HepG2 (cell line): ENCODE results near the gene SLC25A22. TPM values are rescaled to one million over a fixed set of nuclear protein-coding genes. Genes with fewer than 3 reads are reported as not detected.

Experiments used
- ARID4A ChIP-seq: sonication (generic); formaldehyde crosslinking; IDR thresholded peaks from 2 replicates; pipeline ENCODE4 v1.5.0; 2020; ENCODE audit warnings: mild to moderate bottlenecking, missing genetic modification reagents, borderline replicate concordance
- CCAR2 ChIP-seq: fragments of 200-400 bp; formaldehyde crosslinking; optimal IDR thresholded peaks from 2 replicates; pipeline ENCODE3; 2018; ENCODE audit warnings: low read depth, mild to moderate bottlenecking, low read length, moderate library complexity
- EHMT2 ChIP-seq: fragments of 200-600 bp; sonication (generic); IDR thresholded peaks from 2 replicates; pipeline ENCODE4 v1.7.0; 2017; ENCODE audit warnings: antibody characterized with exemption, low read depth, low read length, borderline replicate concordance
- GFI1 ChIP-seq: sonication (generic); formaldehyde crosslinking; IDR thresholded peaks from 2 replicates; pipeline ENCODE4 v1.5.0; 2020; ENCODE audit warnings: missing genetic modification reagents, mild to moderate bottlenecking, borderline replicate concordance
- HNF4G ChIP-seq, 2 experiments: sonication (generic) in 1 of 2; formaldehyde crosslinking in 1 of 2; IDR thresholded peaks; 2 replicates each; pipeline versions ENCODE4 v1.4.0 to v1.6.1; 2011 to 2020; ENCODE audit warnings: borderline replicate concordance in 2 of 2, low read depth in 2 of 2, mild to moderate bottlenecking in 2 of 2, low read length in 1 of 2, missing genetic modification reagents in 1 of 2, moderate library complexity in 1 of 2
- IRF9 ChIP-seq: sonication (generic); formaldehyde crosslinking; IDR thresholded peaks from 2 replicates; pipeline ENCODE4 v1.8.0; 2022; ENCODE audit warnings: missing genetic modification reagents, mild to moderate bottlenecking, borderline replicate concordance
- MAF1 ChIP-seq: sonication (generic); formaldehyde crosslinking; IDR thresholded peaks from 2 replicates; pipeline ENCODE4 v1.5.0; 2020; ENCODE audit warnings: missing genetic modification reagents, borderline replicate concordance
- MLLT10 ChIP-seq: sonication (generic); formaldehyde crosslinking; IDR thresholded peaks from 2 replicates; pipeline ENCODE4 v1.4.0; 2020; ENCODE audit warnings: missing genetic modification reagents
- MTA3 ChIP-seq: sonication (generic); formaldehyde crosslinking; IDR thresholded peaks from 2 replicates; pipeline ENCODE4 v1.4.0; 2020; ENCODE audit warnings: missing genetic modification reagents
- NBN ChIP-seq: fragments of 450-650 bp; conservative IDR thresholded peaks from 2 replicates; pipeline ENCODE4 v1.6.1; 2017
- PREB ChIP-seq: sonication (generic); formaldehyde crosslinking; IDR thresholded peaks from 2 replicates; pipeline ENCODE4 v1.4.0; 2020; ENCODE audit warnings: missing genetic modification reagents
- XRCC5 ChIP-seq: fragments of 200-400 bp; formaldehyde crosslinking; optimal IDR thresholded peaks from 2 replicates; pipeline ENCODE3; 2017; ENCODE audit warnings: mild to moderate bottlenecking, low read length
- ZBTB33 ChIP-seq: sonication (generic); formaldehyde crosslinking; IDR thresholded peaks from 2 replicates; pipeline ENCODE4 v1.4.0; 2020; ENCODE audit warnings: missing genetic modification reagents
- ZNF414 ChIP-seq: sonication (generic); formaldehyde crosslinking; IDR thresholded peaks from 2 replicates; pipeline ENCODE4 v1.5.0; 2020; ENCODE audit warnings: missing genetic modification reagents
- ZNF572 ChIP-seq: sonication (generic); formaldehyde crosslinking; IDR thresholded peaks from 2 replicates; pipeline ENCODE4 v1.5.1; 2020; ENCODE audit warnings: mild to moderate bottlenecking, missing genetic modification reagents
- ZNF704 ChIP-seq: sonication (generic); formaldehyde crosslinking; IDR thresholded peaks from 2 replicates; pipeline ENCODE4 v1.8.1; 2023; ENCODE audit warnings: mild to moderate bottlenecking, inconsistent platforms, moderate library complexity, missing genetic modification reagents, borderline replicate concordance
- ZNF713 ChIP-seq: sonication (generic); formaldehyde crosslinking; IDR thresholded peaks from 2 replicates; pipeline ENCODE4 v1.4.0; 2020; ENCODE audit warnings: mild to moderate bottlenecking, missing genetic modification reagents
- polyA plus RNA-seq, 8 experiments: library from polyadenylated mRNA; depleted of rRNA in 3 of 8; stranded (reverse) in 7 of 8; unstranded in 1 of 8; fragments of >200 nt; fragmentation: Illumina TruSeq in 4 of 8; extraction: Trizol in 4 of 8; gene quantifications; 2 replicates each; pipeline versions ENCODE4 v1.2.1 to v1.2.3, GENCODE V29; 2011 to 2016; ENCODE audit warnings: low read depth in 4 of 8, missing spikeins in 1 of 8, mixed read lengths in 1 of 8; ENCODE audit not compliant: insufficient read depth in 1 of 8
- total RNA-seq, 5 experiments: library from RNA; depleted of rRNA; stranded (reverse); fragments of >200 nt; fragmentation: Illumina TruSeq; extraction: Trizol; gene quantifications; 2 replicates each; pipeline ENCODE4 v1.2.3, GENCODE V29; 2016; ENCODE audit warnings: low read depth in 1 of 5

SLC25A22 gene
- total and polyA plus RNA-seq, 2 of the 13 experiments (the other 11 are each of a cell fraction or from before 2014, with no cell fraction given): 12.4 to 19.2 TPM

- TF ChIP-seq IRF9 (CRISPR knock-in tag) (no peak), ARID4A (CRISPR knock-in tag) (peak; percentile 15; the same call in 1 of the 2 replicates), ZNF572 (CRISPR knock-in tag) (no peak), PREB (CRISPR knock-in tag) (no peak), MTA3 (no peak), ZNF713 (CRISPR knock-in tag) (no peak), HNF4G (IDR thresholded peaks at IDR 0.05; ENCODE audit: borderline replicate concordance, low read depth, low read length) (peak; percentile 32; the same call in 1 of the 2 replicates), HNF4G (CRISPR knock-in tag; IDR thresholded peaks at IDR 0.05; ENCODE audit: borderline replicate concordance, low read depth) (no peak), ZNF414 (CRISPR knock-in tag) (no peak), XRCC5 (peak; percentile 32), GFI1 (CRISPR knock-in tag) (no peak; the same call in 1 of the 2 replicates), MLLT10 (CRISPR knock-in tag) (no peak), MAF1 (no peak), EHMT2 (no peak), CCAR2 (no peak), ZBTB33 (CRISPR knock-in tag) (no peak), ZNF704 (CRISPR knock-in tag) (no peak), NBN (no peak)
These were observed 22.8 kb upstream of the SLC25A22 start (continued) for GRCh38 chr11:820655-821511.
